Measurements from ENCODE around the gene OR2AK2.

Gene OR2AK2, protein sequence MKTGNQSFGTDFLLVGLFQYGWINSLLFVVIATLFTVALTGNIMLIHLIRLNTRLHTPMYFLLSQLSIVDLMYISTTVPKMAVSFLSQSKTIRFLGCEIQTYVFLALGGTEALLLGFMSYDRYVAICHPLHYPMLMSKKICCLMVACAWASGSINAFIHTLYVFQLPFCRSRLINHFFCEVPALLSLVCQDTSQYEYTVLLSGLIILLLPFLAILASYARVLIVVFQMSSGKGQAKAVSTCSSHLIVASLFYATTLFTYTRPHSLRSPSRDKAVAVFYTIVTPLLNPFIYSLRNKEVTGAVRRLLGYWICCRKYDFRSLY
- total RNA-seq: 0 to 0.08 (median 0) reads per million in 18 experiments

DNA sequence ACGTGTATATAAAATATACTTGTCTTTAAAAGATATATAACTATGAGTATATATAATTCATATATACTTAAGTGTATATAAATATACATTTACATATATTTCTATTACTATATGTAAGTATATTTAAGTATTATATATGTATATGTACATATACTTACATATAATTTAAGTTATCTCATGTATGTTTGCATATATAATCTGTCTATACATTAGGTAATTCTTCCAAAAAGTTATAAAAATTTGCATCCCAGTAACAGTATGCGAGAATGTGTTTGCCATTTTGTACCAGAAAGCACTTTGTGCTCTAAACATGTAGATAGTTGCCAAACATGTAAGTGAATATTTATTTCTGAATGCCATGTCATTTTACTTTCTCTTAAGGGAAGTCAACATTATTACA is at the start of gene OR2AK2:
TSS of gene OR2AK2 (plus strand) at position 301 of the 400 bp plus-strand sequence. CDS start 144 bp downstream, outside the sequence.
- DNase-seq: no peak

DNA sequence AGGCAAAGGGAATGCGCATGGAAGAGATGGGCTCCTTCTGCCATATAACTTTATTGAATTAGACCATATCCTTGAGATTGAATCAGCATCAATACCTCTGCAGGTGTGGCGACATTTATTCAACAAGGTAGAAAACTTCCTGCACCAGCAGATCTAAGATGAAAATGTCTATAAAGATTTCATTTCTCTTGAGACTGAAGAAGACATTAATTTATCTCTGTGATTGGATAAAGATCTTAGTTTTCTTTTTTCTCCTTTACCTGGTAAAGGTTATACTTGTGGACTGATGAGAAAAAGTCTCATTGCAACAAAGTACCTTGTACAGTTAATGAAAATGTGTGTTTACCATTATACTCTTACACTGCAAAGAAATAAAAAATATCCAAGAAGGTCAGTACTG is 45.1 kb upstream of the OR2AK2 start, which contains the start of gene OR2T8:
TSS of gene OR2T8 (plus strand) at position 301 of the 400 bp plus-strand sequence. CDS start 766 bp downstream, outside the sequence.
- DNase-seq: no peak

DNA sequence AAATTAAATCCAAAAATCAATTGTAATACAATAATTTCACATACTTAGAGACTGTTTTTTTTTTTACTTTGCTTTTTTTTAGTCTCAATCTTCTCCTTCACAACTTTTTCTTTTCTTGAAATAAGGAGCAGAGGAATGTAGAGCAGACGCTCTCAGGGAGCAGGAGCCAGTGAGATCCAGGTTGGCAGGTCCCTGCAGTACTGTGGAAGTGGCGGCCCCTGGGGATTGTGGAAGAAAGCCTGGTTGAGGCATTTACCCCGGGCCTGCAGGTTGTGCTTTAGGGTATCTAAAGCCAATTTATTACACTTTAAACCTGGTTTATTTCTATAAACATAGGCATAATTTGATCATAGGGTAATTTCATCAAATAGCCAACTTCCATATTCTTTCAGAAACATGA is 41.1 kb upstream of the OR2AK2 start:
- DNase-seq: no peak

DNA sequence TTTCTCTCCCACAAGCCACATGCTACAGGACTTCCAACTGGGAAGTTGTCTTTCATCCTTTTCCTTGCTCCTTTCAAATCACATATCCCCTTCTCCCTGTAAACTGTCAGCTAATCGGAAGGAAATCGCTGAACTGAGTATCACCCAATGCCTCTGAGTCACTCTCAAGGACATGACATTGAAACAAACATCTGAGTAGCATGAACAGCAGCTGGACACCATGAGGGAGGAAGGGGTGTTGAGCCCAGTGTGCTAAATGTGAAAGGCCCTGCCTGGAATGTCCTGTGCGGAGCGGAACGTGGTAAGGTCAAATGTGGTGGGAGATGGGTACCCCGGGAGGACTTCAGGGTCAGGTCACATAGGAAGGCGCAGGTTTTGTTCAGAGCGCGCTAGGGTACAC is 40.2 kb upstream of the OR2AK2 start, which contains the start of gene OR2AJ1:
TSS of gene OR2AJ1 (plus strand) at position 22 of the 400 bp plus-strand sequence. CDS start 8,880 bp downstream, outside the sequence.
- no peak for DNase-seq

DNA sequence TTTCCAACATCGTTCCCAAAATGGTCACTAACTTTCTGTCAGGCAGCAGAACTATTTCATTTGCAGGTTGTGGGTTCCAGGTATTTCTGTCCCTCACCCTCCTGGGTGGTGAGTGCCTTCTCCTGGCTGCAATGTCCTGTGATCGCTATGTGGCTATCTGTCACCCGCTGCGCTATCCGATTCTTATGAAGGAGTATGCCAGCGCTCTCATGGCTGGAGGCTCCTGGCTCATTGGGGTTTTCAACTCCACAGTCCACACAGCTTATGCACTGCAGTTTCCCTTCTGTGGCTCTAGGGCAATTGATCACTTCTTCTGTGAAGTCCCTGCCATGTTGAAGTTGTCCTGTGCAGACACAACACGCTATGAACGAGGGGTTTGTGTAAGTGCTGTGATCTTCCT is 31.0 kb upstream of the OR2AK2 start:
- no peak for DNase-seq

DNA sequence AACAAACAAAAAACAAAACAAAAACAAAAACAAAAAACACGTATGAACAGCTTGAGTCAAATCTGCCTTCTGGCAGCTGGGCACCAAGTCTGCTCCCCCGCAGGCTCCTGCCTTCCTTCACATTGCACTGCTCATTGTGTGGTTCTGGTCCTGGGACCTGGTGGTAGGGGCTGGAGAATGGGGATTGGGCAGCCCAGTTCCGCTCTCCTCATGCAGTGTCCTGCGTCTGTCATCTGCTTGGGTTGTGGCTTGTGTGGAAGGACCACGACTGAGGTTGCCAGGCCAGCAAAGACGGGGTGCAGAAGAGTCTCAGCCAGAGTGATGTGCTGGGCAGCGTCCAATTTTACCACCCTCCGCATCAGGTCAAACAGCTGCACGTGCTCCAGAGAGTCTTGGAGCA is 29.3 kb upstream of the OR2AK2 start:
- no peak for DNase-seq

DNA sequence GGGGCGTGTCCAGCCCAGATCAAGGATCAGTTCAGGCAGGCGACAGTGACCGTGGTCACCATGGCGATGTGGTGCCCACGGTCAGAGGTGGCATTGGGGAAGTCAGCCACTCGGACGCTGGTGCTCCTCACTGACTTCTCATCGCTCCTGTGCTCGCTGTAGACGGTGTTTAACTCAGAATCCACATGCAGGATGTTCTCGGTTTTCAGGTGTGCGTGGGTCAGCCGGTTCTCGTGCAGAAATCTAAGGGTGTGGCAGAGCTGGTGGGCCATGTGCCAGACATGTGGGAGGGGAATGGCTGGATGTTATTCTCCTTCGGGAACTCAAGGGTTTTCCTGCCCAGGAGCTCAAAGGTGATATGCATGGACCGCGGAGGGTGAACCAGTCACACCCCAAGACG is 28.6 kb upstream of the OR2AK2 start:
- no peak for DNase-seq

DNA sequence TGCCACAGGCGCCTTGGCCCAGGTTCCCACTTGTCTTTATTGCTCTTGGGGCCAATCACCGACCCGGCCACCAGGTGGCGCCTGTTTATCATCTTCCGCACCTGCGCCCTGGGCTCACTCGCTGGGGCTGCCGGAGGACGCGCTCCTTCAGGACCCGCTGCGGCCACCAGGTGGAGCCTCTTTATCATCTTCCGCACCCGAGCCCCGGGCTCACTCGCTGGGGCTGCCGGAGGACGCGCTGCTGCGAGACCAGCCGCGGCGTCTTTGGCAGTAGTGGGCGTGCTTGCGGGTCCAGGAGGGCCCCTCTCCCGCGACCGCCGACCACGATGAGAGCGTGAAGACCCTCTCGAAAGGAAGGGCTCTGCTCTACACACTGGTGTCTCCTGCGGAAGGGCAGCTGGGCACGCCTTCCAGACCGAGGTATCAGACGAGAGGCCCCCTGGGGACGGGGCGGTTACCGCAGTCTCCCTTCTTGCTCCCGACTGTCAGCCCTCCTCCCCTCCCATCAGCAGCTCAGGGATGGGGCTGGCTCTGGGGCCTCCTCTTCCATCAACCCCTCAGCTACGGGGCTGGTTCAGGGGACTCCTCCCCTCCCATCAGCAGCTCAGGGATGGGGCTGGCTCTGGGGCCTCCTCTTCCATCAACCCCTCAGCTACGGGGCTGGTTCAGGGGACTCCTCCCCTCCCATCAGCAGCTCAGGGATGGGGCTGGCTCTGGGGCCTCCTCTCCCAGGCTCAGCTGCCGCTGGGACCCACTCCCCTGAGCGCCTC is 27.9 kb upstream of the OR2AK2 start:
- peak; percentile 90 to 91 for DNase-seq

DNA sequence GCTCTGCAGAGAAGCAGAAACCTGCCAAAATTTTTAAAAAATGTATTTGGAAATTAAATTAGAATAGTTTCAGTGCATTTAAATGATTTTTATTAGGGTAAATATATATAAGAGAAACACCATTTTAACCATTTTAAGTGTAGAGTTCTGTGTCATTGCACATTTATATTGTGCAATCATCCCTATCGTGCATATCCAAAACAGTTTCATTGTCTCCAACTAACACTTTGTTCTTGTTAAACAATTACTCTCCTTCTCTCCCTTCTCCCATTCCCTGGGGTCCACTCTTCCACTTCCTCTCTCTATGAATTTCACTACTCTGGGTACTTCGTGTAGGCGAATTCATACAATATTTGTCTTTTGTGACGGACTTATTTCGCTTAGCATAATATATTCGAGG is 22.4 kb upstream of the OR2AK2 start:
- no peak for DNase-seq

DNA sequence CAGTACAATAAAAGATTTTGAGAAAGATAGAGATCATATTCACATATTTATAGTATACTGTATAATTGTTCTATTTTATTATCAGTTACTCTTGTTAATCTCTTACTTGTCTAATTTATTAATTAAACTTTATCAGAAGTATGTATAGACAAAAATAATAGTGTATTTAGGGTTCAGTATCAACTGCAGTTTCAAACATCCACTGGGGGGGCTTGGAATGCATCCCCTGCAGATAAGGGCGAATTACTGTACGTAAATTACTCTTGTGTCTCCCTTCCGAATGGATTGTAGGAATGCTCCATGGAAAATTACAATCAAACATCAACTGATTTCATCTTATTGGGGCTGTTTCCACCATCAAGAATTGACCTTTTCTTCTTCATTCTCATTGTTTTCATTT is 16.5 kb upstream of the OR2AK2 start, which contains the start of gene OR2L8:
TSS of gene OR2L8 (plus strand) at position 301 of the 400 bp plus-strand sequence. CDS start at position 301, 0 bp downstream.
- DNase-seq: no peak

DNA sequence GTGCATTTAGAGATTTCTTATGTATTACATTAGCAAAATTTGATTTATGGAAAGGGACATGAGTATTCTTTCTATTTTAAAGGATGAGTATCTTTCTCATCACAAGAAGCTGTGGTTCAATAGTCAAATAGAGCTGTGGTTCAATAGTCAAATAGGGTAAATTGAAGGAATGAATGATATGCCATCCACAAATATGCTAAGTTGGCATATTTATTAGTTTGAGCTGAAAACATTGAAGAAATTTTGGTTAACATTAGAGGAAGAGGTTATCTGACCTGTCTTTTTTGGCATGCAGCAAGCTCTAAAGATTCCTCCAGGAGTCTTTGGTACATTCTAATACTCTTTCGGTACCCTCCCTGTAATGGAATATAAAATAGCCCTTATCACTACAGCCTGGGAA is 11.6 kb upstream of the OR2AK2 start:
- no peak for DNase-seq

DNA sequence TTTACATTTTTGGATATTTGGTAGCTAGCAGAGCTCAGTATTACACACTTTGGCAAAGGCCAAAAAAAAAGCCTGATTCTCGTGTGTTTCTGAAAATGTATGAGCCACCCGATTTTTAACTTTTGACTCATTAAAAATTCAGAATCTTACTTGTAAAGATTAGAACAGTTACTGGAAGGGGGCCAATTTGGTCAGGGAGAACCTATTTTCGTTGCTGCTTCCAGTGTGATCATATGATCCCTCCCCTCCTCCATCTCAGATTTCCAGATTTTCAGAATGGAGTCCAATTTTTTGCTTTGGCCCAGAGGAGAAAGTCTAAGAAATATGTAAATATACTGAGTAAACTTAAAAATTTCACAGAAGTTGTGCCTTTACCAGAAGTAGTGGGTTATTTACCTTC is 3.2 kb upstream of the OR2AK2 start:
- DNase-seq: no peak

DNA sequence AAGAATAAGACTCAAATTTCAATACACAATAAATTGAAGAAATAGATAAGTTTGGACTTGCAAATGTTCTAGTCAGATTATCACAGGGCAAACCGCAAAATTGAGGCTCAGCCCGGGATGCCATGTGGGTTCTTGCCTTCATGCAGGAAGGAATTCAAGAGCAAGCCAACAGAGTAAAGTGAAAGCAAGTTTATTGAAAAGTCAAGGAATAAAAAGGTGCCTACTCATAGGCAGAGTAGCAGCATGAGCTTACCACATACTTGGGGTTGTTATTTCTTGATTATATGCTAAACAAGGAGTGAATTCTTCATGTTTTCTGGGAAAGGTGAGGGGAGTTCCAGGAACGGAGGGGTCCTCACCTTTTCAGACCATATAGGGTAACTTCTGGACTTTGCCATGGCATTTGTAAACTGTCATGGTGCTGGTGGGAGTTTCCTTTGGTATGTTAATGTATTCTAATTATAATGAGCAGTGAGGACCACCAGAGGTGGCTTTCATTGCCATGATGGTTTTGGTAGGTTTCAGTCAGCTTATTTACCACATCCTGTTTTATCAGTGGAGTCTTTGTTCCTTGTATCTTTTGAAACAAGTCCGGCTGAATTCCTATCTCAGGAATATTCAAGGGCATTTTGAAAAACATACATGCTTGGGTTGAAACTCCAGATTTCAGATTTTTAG is 2.0 kb upstream of the OR2AK2 start:
- DNase-seq: no peak

DNA sequence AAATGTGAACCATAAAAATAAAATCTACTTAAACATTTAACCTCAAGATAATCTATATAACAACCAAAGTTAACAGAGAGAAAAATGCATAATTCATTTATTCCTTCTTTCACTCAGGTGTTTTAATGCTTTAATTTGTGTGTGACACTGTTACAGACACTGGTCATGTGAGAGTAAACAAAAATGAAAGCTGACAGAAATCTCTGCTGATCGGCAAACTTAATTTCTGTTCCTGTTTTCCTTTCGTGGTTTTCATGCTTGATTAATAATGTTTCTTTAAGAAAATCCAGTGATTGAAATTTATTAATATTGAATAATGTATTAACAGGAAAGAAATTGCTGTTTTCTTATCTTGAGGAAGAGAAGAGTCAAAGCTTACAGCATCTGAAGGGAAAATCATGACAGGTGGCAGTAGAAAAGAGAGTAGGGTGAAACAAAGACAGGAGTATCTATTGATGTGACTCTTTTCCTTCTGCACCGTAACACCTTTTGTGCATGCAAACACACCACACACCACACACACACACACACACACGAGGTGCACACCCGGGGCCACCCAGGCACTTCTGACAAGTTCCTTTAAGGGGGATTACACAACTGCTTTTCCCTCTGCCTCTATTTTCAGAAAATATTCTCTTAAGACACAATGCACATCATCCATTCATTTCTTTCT is 1.6 kb downstream of the OR2AK2 start:
- DNase-seq: peak; percentile 10 to 16

DNA sequence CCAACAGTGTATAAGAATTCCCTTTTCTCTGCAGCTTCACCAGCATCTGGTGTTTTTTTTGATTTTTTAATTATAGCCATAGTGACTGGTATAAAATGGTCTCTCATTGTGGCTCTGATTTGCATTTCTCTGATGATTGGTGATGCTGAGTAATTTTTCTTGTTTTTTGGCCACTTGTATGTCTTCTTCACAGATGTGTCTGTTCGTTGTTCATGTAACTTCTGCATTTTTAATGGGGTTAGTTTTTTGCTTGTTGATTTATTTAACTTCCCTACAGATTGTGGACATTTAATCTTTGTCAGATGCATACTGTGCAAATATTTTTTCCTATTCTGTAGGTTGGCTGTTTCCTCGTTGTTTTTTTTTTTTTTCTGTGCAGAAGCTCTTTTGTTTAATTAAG is 28.0 kb downstream of the OR2AK2 start:
- DNase-seq: no peak

DNA sequence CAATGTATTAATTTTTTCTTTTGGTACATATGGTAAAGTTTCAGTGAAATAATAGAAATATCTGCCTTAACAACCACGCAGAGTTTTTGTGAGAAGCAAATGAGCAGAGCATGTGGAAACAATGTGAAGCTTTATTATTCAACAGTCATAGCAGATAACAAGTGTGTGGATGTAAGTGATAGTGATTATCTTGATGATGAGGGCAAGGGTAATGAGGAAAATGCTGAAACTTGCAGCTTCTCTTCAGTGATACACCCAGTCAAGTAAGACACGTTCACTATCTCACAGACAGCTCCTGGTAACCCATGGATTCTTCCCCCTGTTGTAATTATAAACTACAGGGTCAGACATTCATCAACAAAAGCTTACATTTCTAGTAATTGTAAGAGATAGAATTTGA is 33.8 kb downstream of the OR2AK2 start:
- DNase-seq: no peak

DNA sequence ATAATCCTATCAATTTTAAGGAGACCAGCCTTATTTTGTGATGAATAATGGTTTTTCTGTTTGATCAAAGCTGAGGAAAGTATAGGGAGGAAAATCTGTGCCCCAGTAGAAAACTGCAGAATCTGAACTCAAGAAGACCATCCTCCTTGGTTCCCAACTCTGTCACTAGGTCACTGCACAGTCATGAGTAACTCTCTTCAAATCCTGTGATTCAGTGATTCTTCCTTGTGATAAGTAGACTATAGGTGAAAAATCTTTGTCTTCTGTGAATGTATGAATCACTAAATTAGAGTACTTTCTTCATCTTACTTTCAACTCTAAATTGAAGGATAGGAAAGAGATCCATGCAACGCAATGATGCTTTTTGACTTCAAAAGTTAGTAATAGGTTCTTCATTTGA is 35.1 kb downstream of the OR2AK2 start:
- no peak for DNase-seq

DNA sequence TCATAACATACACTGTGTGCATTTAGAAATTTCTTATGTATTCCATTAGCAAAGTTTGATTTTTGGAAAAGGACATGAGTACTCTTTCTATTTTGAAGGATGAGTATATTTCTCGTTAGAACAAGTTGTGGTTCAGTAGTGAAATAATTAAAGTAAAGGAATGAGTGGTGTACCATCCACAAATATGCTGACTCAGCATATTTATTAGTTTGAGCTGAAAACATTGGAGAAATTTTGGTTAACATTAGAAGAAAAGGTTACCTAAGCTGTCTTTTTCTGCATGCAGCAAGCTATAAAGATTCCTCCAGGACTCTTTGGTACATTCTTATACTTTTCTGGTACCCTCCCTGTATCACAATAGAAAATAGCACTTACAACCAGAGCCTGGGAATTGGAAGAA is 42.7 kb downstream of the OR2AK2 start:
- no peak for DNase-seq

DNA sequence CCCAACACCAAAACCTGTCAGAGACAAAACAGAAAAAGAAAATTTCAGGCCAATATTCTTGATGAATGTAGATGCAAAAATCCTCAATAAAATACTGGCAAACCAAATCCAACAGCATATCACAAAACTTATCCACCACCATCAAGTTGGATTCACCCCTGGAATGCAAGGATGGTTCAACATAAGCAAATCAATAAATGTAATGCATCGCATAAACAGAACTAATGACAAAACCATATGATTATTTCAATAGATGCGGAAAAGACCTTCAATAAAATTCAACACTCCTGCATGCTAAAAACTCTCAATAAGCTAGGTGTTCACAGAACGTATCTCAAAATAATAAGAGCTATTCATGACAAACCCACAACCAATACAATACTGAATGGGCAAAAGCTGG is 44.6 kb downstream of the OR2AK2 start:
- no peak for DNase-seq

DNA sequence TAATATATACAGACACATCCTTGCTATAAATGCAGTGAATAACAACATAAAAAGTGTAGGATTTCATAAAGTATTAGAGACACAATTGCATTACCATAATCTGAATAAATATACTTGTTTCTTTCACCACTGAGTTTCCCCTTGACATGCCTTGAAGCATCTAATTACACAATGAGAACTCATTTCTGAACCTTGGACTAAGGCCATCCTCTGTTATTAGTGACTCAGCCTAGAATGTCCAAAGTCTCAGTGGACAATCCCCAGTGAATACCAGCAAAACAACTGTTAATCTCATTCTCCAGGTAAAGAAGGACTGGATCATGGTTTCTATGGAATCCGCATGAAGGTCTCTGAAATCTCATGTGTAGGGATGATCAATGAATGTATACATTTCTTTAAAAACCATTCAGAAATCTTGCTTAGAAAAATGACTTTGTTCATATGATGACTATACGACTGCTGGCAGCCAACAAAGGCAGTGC is 48.2 kb downstream of the OR2AK2 start, which contains the start of gene OR2L5:
TSS of gene OR2L5 (plus strand) at position 432 of the 482 bp plus-strand sequence. CDS start 8,288 bp downstream, outside the sequence.
- no peak for DNase-seq

DNA sequence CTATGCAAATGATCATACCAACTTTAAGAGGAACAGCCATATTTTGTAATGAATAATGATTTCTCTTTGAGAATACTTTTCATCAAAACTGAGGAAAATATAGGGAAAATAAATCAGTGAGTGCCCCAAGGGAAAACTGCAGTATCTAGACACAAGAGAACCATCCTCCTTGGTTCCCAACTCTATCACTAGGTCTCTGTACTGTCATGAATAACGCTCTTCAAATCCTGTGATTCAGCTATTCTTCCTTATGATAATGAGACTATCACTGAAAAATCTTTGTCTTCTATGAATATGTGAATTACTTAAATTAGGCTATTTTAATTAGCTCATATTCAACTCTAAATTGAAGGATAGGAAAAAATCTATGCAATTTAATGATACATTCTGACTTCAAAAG is 50.8 kb downstream of the OR2AK2 start:
- DNase-seq: no peak

Measured in inflammatory macrophage (primary cell).